Measurements from ENCODE around the gene PLA2G4A. TPM values are rescaled to one million over a fixed set of nuclear protein-coding genes. Genes with fewer than 3 reads are reported as not detected.

The PLA2G4A gene
- total RNA-seq, 1 experiment from 2014 or later: not detected

- CTCF ChIA-PET: no interaction called here
- no TSS peak for BruUV-seq (replicated peaks)
- H3K4me1 ChIP-seq (ENCODE audit: control insufficient read depth, insufficient read depth, low read length): no peaks in the 10 kb centered on the region
- intact Hi-C loops (cut with micrococcal nuclease; ENCODE audit: unreplicated experiment): loop anchor here (5.0 kb wide), 1 partner anchor 66 kb away; no protein-coding TSS in a partner anchor
- TF ChIP-seq CTCF (IDR thresholded peaks at IDR 0.05): no peak
- TF ChIP-seq REST (IDR thresholded peaks at IDR 0.05; ENCODE audit: insufficient read depth in 1 of 2, low read depth in 2 of 2, low read length in 1 of 2): no peak
- no peak for TF ChIP-seq POLR2AphosphoS5 (IDR thresholded peaks at IDR 0.05; ENCODE audit: low read depth, low read length)
- TF ChIP-seq TCF7L2 (IDR thresholded peaks at IDR 0.05; ENCODE audit: low read depth, low read length): no peak
- no peak for TF ChIP-seq SIN3A (IDR thresholded peaks at IDR 0.05; ENCODE audit: borderline replicate concordance, insufficient read depth, low read depth, low read length)
- POLR2A ChIA-PET: no interaction called here
- ATAC-seq (no peak), DNase-seq (ENCODE audit: low read depth, low spot score) (no peak)
- H3K9me3 ChIP-seq (ENCODE audit: control insufficient read depth, insufficient read depth, low read depth, low read length): no peaks in the 10 kb centered on the region
- H3K27ac ChIP-seq (ENCODE audit: low read length): no peak overlapping the region
- no peak overlapping the region for H3K4me3 ChIP-seq (ENCODE audit: low read depth in 2 of 2, low read length in 2 of 2)
- no peaks in the 10 kb centered on the region for H3K36me3 ChIP-seq (ENCODE audit: control insufficient read depth, insufficient read depth, low read length)
- no peaks in the 10 kb centered on the region for H3K27me3 ChIP-seq (ENCODE audit: control insufficient read depth, insufficient read depth, low read length)
- in situ Hi-C loops (cut with HindIII; ENCODE audit: low pct_unique_long_range_greater_than_20kb, low sequenced_read_pairs): no loop called here
These were observed 154.6 kb downstream of the PLA2G4A start for GRCh38 chr1:186983327-186983726.

GRCh38 chr1:186984959-186985358, 156.2 kb downstream of the PLA2G4A start:
- ChIA-PET CTCF (no interaction called here), POLR2A (no interaction called here)

More at GRCh38 chr1:186984959-186985358, 156.2 kb downstream of the PLA2G4A start:
- H3K4me1 ChIP-seq (ENCODE audit: control insufficient read depth, insufficient read depth, low read length): no peaks in the 10 kb centered on the region
- intact Hi-C loops (cut with micrococcal nuclease; ENCODE audit: unreplicated experiment) (loop anchor here (5.0 kb wide), 2 partner anchors 68 to 378 kb away; no protein-coding TSS in a partner anchor), in situ Hi-C loops (cut with HindIII; ENCODE audit: low pct_unique_long_range_greater_than_20kb, low sequenced_read_pairs) (no loop called here)
- TF ChIP-seq REST (IDR thresholded peaks at IDR 0.05; ENCODE audit: insufficient read depth in 1 of 2, low read depth in 2 of 2, low read length in 1 of 2) (no peak), SIN3A (IDR thresholded peaks at IDR 0.05; ENCODE audit: borderline replicate concordance, insufficient read depth, low read depth, low read length) (no peak), POLR2AphosphoS5 (IDR thresholded peaks at IDR 0.05; ENCODE audit: low read depth, low read length) (no peak), CTCF (IDR thresholded peaks at IDR 0.05) (no peak), TCF7L2 (IDR thresholded peaks at IDR 0.05; ENCODE audit: low read depth, low read length) (no peak)
- no peaks in the 10 kb centered on the region for H3K36me3 ChIP-seq (ENCODE audit: control insufficient read depth, insufficient read depth, low read length)
- ATAC-seq: no peak
- no peaks in the 10 kb centered on the region for H3K27me3 ChIP-seq (ENCODE audit: control insufficient read depth, insufficient read depth, low read length)
- DNase-seq (ENCODE audit: low read depth, low spot score): no peak
- no peaks in the 10 kb centered on the region for H3K9me3 ChIP-seq (ENCODE audit: control insufficient read depth, insufficient read depth, low read depth, low read length)
- no peak overlapping the region for H3K4me3 ChIP-seq (ENCODE audit: low read depth in 2 of 2, low read length in 2 of 2)
- no TSS peak for BruUV-seq (replicated peaks)
- no peak overlapping the region for H3K27ac ChIP-seq (ENCODE audit: low read length)
